HG03097 (cell line): Measurements from ENCODE around the gene HAPSTR1.

Experiments used
- ATAC-seq: cut with Tn5 transposase; IDR thresholded peaks from one replicate; pipeline ENCODE4 v1.9.1; 2021; ENCODE audit not compliant: unreplicated experiment, low FRiP score

Gene HAPSTR1

GRCh38 chr16:9095656-9096397 lies 4.4 kb downstream of the HAPSTR1 start:
- ATAC-seq, result no peak

- ATAC-seq, result no peak
Observed at GRCh38 chr16:9096416-9096952, 5.0 kb downstream of the HAPSTR1 start.

- ATAC-seq, result no peak
Observed at GRCh38 chr16:9097266-9098219, 6.1 kb downstream of the HAPSTR1 start.

- ATAC-seq, result no peak
Observed at GRCh38 chr16:9098377-9099090, 7.1 kb downstream of the HAPSTR1 start.

GRCh38 chr16:9099131-9099625 lies 7.7 kb downstream of the HAPSTR1 start:
- ATAC-seq, result no peak

- no peak for ATAC-seq
Observed at GRCh38 chr16:9102379-9102778, 10.9 kb downstream of the HAPSTR1 start.

- no peak for ATAC-seq
Observed at GRCh38 chr16:9102943-9103342, 11.5 kb downstream of the HAPSTR1 start.

- no peak for ATAC-seq
Observed at GRCh38 chr16:9103546-9103945, 12.1 kb downstream of the HAPSTR1 start.

GRCh38 chr16:9105189-9105588 lies 13.7 kb downstream of the HAPSTR1 start:
- no peak for ATAC-seq

GRCh38 chr16:9107025-9107970 lies 15.9 kb downstream of the HAPSTR1 start:
- no peak for ATAC-seq

GRCh38 chr16:9109255-9109654 lies 17.8 kb downstream of the HAPSTR1 start:
- no peak for ATAC-seq

GRCh38 chr16:9112166-9112843 lies 20.9 kb downstream of the HAPSTR1 start:
- ATAC-seq, result no peak

GRCh38 chr16:9112844-9113186 lies 21.4 kb downstream of the HAPSTR1 start:
- ATAC-seq, result no peak

GRCh38 chr16:9113707-9114106 lies 22.3 kb downstream of the HAPSTR1 start:
- ATAC-seq, result no peak

GRCh38 chr16:9114112-9114511 lies 22.7 kb downstream of the HAPSTR1 start:
- no peak for ATAC-seq

GRCh38 chr16:9114842-9115241 lies 23.4 kb downstream of the HAPSTR1 start:
- ATAC-seq, result no peak

GRCh38 chr16:9115277-9115676 lies 23.8 kb downstream of the HAPSTR1 start:
- ATAC-seq, result no peak

- no peak for ATAC-seq
Observed at GRCh38 chr16:9116141-9116540, 24.7 kb downstream of the HAPSTR1 start.

GRCh38 chr16:9118170-9118569 lies 26.7 kb downstream of the HAPSTR1 start:
- no peak for ATAC-seq
